Peyer's patch (tissue), 4 donors: ENCODE measurements around the gene POLR2F. TPM values are rescaled to one million over a fixed set of nuclear protein-coding genes. Genes with fewer than 3 reads are reported as not detected.

Source experiments
- DNase-seq, 3 donors: peaks; one replicate each; pipeline ENCODE4 v3.0.0-alpha.2; 2017 to 2019
- H3K27ac ChIP-seq, 4 donors: fragments of 200-600 bp; sonication (generic); one replicate each; pipeline ENCODE4 v1.5.1; 2016 to 2019
- H3K27me3 ChIP-seq, 2 donors: fragments of 200-600 bp; sonication (generic); one replicate each; pipeline ENCODE4 v1.5.1; 2019
- H3K36me3 ChIP-seq, 3 donors: fragments of 200-600 bp; sonication (generic); one replicate each; pipeline ENCODE4 v1.5.1; 2016 to 2019
- H3K4me1 ChIP-seq, 4 donors: fragments of 200-600 bp; sonication (generic); one replicate each; pipeline ENCODE4 v1.5.1; 2016 to 2019
- H3K4me3 ChIP-seq, 4 donors: fragments of 200-600 bp; sonication (generic); 1 replicate in 3 of 4; 2 replicates in 1 of 4; pipeline ENCODE4 v1.5.1; 2016 to 2019; ENCODE audit warnings: mild to moderate bottlenecking in 1 of 4
- H3K9me3 ChIP-seq, 4 donors: fragments of 200-600 bp; sonication (generic); one replicate each; pipeline ENCODE4 v1.5.1; 2016 to 2019; ENCODE audit warnings: mild to moderate bottlenecking in 1 of 4
- POLR2A ChIP-seq, 2 donors: fragments of 450-650 bp; IDR thresholded peaks; one replicate each; pipeline ENCODE4 v1.5.1; 2017; ENCODE audit warnings: antibody characterized with exemption in 2 of 2, mild to moderate bottlenecking in 2 of 2, moderate library complexity in 2 of 2
- total RNA-seq, 4 donors: library from RNA; depleted of rRNA; stranded (reverse); fragments of >200 nt; gene quantifications; one replicate each; pipeline ENCODE4 v1.1.0, GENCODE V29; 2016
- TF ChIP-seq, protein P1 (sequence below), 6 experiments: fragments of 450-650 bp in 4 of 6; fragments of 200-600 bp in 2 of 6; sonication (generic) in 1 of 6; IDR thresholded peaks; one replicate each; pipeline ENCODE4 v1.5.1; 2017 to 2019; ENCODE audit warnings: antibody characterized with exemption in 6 of 6, mild to moderate bottlenecking in 3 of 6, moderate library complexity in 1 of 6

Gene POLR2F
- total RNA-seq, 4 donors from 2014 or later, result 51.1 to 97.4 (median 55.2) TPM

DNA sequence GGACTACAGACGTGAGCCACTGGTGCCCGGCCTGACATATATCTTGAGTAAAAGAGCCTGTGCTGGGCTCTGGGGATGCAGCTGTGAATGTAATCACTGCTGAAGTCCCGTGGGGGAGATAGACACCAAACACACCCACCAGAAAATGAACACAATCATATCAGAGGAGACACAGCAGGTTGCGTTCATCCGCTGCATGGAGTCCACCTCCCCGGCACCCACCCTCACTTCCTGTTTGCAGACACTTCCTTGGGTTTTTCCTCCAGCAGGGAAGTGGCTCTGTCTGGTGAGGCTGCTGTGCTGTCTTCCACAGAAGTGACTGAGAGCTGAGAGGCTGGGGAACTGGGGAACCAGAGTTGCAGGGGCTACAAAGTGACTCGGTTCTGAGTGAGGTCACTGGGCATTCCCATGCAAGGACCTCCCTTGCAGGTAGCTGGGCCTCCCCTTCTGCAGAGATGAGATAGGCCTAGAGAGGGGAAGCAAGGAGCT lies 40.2 kb upstream of the POLR2F start:
- Histone ChIP-seq H3K27me3 (no peaks in the 10 kb centered on the region), H3K9me3 (no peaks in the 10 kb centered on the region), H3K27ac (no peak overlapping the region), H3K36me3 (peaks cover 0 to 53% (median 0%) of the 10 kb centered on the region in 3 donors), H3K4me1 (no peaks in the 10 kb centered on the region), H3K4me3 (no peak overlapping the region)
- no peak for DNase-seq
- no peak for TF ChIP-seq POLR2A (IDR thresholded peaks at IDR 0.05)
- TF ChIP-seq, protein P1, sequence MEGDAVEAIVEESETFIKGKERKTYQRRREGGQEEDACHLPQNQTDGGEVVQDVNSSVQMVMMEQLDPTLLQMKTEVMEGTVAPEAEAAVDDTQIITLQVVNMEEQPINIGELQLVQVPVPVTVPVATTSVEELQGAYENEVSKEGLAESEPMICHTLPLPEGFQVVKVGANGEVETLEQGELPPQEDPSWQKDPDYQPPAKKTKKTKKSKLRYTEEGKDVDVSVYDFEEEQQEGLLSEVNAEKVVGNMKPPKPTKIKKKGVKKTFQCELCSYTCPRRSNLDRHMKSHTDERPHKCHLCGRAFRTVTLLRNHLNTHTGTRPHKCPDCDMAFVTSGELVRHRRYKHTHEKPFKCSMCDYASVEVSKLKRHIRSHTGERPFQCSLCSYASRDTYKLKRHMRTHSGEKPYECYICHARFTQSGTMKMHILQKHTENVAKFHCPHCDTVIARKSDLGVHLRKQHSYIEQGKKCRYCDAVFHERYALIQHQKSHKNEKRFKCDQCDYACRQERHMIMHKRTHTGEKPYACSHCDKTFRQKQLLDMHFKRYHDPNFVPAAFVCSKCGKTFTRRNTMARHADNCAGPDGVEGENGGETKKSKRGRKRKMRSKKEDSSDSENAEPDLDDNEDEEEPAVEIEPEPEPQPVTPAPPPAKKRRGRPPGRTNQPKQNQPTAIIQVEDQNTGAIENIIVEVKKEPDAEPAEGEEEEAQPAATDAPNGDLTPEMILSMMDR (IDR thresholded peaks at IDR 0.05), result no peak

DNA sequence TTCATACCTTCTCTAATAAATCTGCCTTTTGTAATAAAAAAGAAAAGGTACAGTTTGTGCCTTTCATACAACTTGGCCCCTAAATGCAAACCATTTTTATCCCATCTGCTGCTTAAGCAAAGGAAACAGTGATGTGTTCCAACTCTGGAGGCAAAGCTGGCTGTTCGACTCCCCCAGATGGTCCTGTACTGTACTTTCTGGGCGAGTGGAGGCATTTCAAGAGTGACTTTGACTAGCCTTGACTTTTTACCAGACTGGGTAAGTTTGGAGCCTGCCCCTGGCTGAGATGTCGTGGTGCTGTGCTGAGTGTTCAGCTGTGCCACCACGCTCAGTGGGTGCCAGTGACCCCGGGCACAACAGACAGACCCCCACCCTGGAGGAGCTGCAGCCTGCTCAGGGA lies 37.2 kb upstream of the POLR2F start:
- DNase-seq, result no peak
- Histone ChIP-seq H3K4me3 (no peak overlapping the region), H3K36me3 (peaks cover 0 to 80% (median 0%) of the 10 kb centered on the region in 3 donors), H3K4me1 (no peaks in the 10 kb centered on the region), H3K27me3 (no peaks in the 10 kb centered on the region), H3K27ac (no peak overlapping the region), H3K9me3 (no peaks in the 10 kb centered on the region)
- no peak for TF ChIP-seq POLR2A (IDR thresholded peaks at IDR 0.05)
- TF ChIP-seq, protein P1 (IDR thresholded peaks at IDR 0.05), result no peak

DNA sequence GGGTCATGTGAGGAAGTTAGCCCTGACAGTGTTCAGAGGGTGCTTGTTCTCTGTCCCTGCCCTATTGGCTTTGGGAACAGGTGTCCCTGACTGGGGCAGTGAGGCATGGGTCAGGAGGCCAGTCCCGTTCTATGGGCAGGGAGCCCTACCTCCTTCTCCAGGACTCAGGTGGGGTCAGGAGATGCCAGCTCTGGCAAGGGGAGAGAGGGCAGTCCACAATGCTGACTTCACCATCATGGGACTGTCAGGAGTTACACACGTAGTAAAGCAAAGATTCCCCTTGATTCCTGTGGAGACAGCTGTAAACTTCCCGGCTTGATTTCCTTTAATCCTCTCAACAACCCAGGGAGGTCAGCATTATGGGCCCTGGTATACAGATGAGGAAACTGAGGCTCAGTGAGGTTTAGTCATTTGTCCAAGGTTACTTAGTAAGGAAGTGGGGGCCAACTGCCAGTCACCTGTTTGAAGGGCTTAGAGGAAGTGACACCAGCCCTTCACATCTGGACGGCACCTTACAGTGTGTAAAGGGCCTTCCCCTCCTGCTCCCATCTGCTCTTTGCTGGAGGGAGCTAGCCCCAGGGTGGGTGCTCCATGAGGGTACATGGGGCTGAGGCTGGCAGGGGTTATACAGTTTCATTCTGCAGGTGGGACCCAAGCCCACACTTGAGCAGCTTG lies 35.5 kb upstream of the POLR2F start:
- Histone ChIP-seq H3K27ac (no peak overlapping the region), H3K9me3 (no peaks in the 10 kb centered on the region), H3K4me1 (no peaks in the 10 kb centered on the region), H3K4me3 (no peak overlapping the region), H3K27me3 (no peaks in the 10 kb centered on the region), H3K36me3 (peaks cover 0 to 79% (median 0%) of the 10 kb centered on the region in 3 donors)
- no peak for DNase-seq
- no peak for TF ChIP-seq POLR2A (IDR thresholded peaks at IDR 0.05)
- TF ChIP-seq, protein P1 (IDR thresholded peaks at IDR 0.05), result no peak

DNA sequence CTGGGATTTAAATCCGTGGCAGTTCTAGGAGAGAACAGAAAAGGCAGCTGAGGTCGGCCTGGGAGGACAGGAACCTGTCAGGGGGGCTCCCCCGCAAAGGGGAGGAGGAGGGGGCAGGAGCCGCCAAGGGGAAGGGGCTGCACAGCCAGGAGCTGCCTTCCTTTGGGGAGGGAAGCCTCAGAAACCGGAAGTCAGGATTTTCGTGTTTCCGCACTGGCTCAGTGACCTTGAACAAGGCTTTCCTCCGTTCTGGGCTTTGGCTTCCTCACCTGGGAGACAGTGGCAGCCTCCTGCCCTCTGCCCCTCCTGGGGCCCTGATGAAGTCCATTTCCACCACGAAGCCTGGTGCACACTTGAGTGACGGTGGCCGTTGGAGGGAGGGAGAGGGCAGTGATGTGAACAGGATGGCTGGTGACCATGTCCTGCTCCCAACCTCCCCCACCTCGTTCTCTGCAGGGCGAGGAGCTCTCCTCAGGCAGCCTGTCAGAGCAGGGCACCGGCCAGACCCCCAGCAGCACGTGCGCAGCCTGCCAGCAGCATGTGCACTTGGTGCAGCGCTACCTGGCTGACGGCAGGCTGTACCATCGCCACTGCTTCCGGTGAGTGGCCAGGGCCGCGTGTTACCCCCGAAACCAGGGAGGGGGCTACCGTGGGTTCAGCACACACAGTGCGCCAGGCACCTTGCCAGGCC lies 34.8 kb upstream of the POLR2F start:
- DNase-seq, result no peak
- TF ChIP-seq, protein P1 (IDR thresholded peaks at IDR 0.05), result no peak
- TF ChIP-seq POLR2A (IDR thresholded peaks at IDR 0.05), result no peak
- Histone ChIP-seq H3K4me3 (no peak overlapping the region), H3K27me3 (no peaks in the 10 kb centered on the region), H3K9me3 (no peaks in the 10 kb centered on the region), H3K27ac (no peak overlapping the region), H3K4me1 (no peaks in the 10 kb centered on the region), H3K36me3 (peaks cover 0 to 79% (median 0%) of the 10 kb centered on the region in 3 donors)

DNA sequence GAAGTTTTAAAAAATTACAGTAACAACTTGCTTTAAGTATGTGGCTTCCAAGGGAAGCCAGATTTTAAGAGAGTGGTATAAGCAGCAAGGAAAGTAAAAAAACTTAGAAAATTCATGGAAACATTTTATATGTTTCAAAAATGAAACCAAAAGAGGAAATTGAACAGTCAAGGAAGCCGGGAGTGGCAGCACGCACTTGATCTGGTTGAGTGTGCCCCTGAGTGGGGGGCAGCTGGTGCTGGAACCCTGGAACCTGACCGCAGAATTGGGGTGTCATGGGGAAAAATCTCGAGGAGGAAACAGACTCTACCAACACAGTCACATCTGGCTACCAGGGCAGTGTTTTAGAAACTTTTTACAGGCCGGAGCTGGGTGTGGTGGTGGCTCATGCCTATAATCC lies 33.4 kb upstream of the POLR2F start:
- H3K4me3 ChIP-seq, result no peak overlapping the region
- H3K27ac ChIP-seq, result peak overlapping the region in 1 of 4 donors; percentile 31
- H3K4me1 ChIP-seq, result no peaks in the 10 kb centered on the region
- H3K36me3 ChIP-seq, result peaks cover 0 to 81% (median 0%) of the 10 kb centered on the region in 3 donors
- DNase-seq, result no peak
- H3K9me3 ChIP-seq, result no peaks in the 10 kb centered on the region
- TF ChIP-seq, protein P1 (IDR thresholded peaks at IDR 0.05), result no peak
- TF ChIP-seq POLR2A (IDR thresholded peaks at IDR 0.05), result no peak
- H3K27me3 ChIP-seq, result no peaks in the 10 kb centered on the region
